SK-N-DZ (cell line): ENCODE data around the gene ATP8A2.
A peak's percentile ranks its signal among the peaks of the same experiment; 100 is the strongest.
"Not testable (repeated sequence)": the region's sequence is repeated elsewhere in the genome, so short reads cannot be mapped to it uniquely, and the experiment has no call there.

Experiments
- DNase-seq: peaks from one replicate; pipeline ENCODE4 v3.0.0-alpha.2; 2015; ENCODE audit warnings: low spot score

The ATP8A2 gene

GRCh38 chr13:25462301-25463125 lies 90.7 kb downstream of the ATP8A2 start:
- DNase-seq: no peak

GRCh38 chr13:25463496-25463895 lies 91.7 kb downstream of the ATP8A2 start:
- no peak for DNase-seq

- DNase-seq: peak; percentile 40
These were observed 95.1 kb downstream of the ATP8A2 start for GRCh38 chr13:25466880-25467279.

- peak; percentile 61 for DNase-seq
These were observed 96.8 kb downstream of the ATP8A2 start for GRCh38 chr13:25468325-25469168.

- DNase-seq: no peak
These were observed 97.4 kb downstream of the ATP8A2 start for GRCh38 chr13:25469169-25469525.

- no peak for DNase-seq
These were observed 102.1 kb downstream of the ATP8A2 start for GRCh38 chr13:25473864-25474263.

- no peak for DNase-seq
These were observed 106.4 kb downstream of the ATP8A2 start for GRCh38 chr13:25478186-25478585.

- peak; percentile 45 for DNase-seq
These were observed 117.5 kb downstream of the ATP8A2 start for GRCh38 chr13:25489238-25489637.

- DNase-seq: no peak
These were observed 118.5 kb downstream of the ATP8A2 start for GRCh38 chr13:25490236-25490635.

- no peak for DNase-seq
These were observed 122.3 kb downstream of the ATP8A2 start for GRCh38 chr13:25493931-25494640.

GRCh38 chr13:25494698-25495411 lies 123.1 kb downstream of the ATP8A2 start:
- DNase-seq: no peak

GRCh38 chr13:25501231-25501630 lies 129.5 kb downstream of the ATP8A2 start:
- DNase-seq: no peak

- no peak for DNase-seq
These were observed 130.3 kb downstream of the ATP8A2 start for GRCh38 chr13:25502031-25502430.

- no peak for DNase-seq
These were observed 130.8 kb downstream of the ATP8A2 start for GRCh38 chr13:25502551-25502950.

- no peak for DNase-seq
These were observed 132.1 kb downstream of the ATP8A2 start for GRCh38 chr13:25503856-25504255.

- DNase-seq: no peak
These were observed 136.1 kb downstream of the ATP8A2 start for GRCh38 chr13:25507841-25508240.

GRCh38 chr13:25513060-25513459 lies 141.3 kb downstream of the ATP8A2 start:
- DNase-seq: not testable (repeated sequence)

GRCh38 chr13:25518441-25518840 lies 146.7 kb downstream of the ATP8A2 start:
- no peak for DNase-seq

GRCh38 chr13:25525884-25526283 lies 154.1 kb downstream of the ATP8A2 start:
- DNase-seq: no peak

GRCh38 chr13:25528266-25528665 lies 156.5 kb downstream of the ATP8A2 start:
- DNase-seq: no peak

GRCh38 chr13:25529425-25529824 lies 157.7 kb downstream of the ATP8A2 start:
- DNase-seq: no peak
